Measurements from ENCODE around the gene NDST3.

GRCh38 chr4:118034053-118034785, at the start of gene NDST3:
- TF ChIP-seq CTCF (IDR thresholded peaks at IDR 0.05) (no peak), POLR2A (IDR thresholded peaks at IDR 0.05) (no peak), POLR2AphosphoS5 (IDR thresholded peaks at IDR 0.05; ENCODE audit: insufficient read depth in 1 of 2, low read depth in 1 of 2) (no peak)
